GM19238 (cell line): ENCODE data around the gene CAPN5.

Experiments
- DNase-seq: peaks from one replicate; pipeline ENCODE4 v3.0.0; 2011; ENCODE audit warnings: low spot score; ENCODE audit not compliant: insufficient read length

CAPN5 gene

GRCh38 chr11:77130763-77131513 is 64.2 kb downstream of the CAPN5 start:
- DNase-seq, result no peak

- DNase-seq, result no peak
Observed at GRCh38 chr11:77131560-77131959, 64.8 kb downstream of the CAPN5 start.

GRCh38 chr11:77135069-77135468 is 68.3 kb downstream of the CAPN5 start:
- DNase-seq, result no peak

GRCh38 chr11:77136074-77136473 is 69.3 kb downstream of the CAPN5 start:
- DNase-seq, result no peak

GRCh38 chr11:77136784-77137420 is 70.1 kb downstream of the CAPN5 start:
- no peak for DNase-seq

GRCh38 chr11:77137421-77137820 is 70.7 kb downstream of the CAPN5 start:
- DNase-seq, result no peak

GRCh38 chr11:77138106-77138649 is 71.4 kb downstream of the CAPN5 start:
- DNase-seq, result no peak

- DNase-seq, result no peak
Observed at GRCh38 chr11:77139201-77139600, 72.4 kb downstream of the CAPN5 start.

- DNase-seq, result no peak
Observed at GRCh38 chr11:77140231-77140851, 73.6 kb downstream of the CAPN5 start.

- DNase-seq, result no peak
Observed at GRCh38 chr11:77141034-77141433, 74.3 kb downstream of the CAPN5 start.

- DNase-seq, result no peak
Observed at GRCh38 chr11:77141475-77141874, 74.7 kb downstream of the CAPN5 start.

- DNase-seq, result no peak
Observed at GRCh38 chr11:77142091-77142975, 75.6 kb downstream of the CAPN5 start.

GRCh38 chr11:77143405-77144020 is 76.7 kb downstream of the CAPN5 start:
- DNase-seq, result no peak

- DNase-seq, result no peak
Observed at GRCh38 chr11:77144196-77144856, 77.6 kb downstream of the CAPN5 start.

- no peak for DNase-seq
Observed at GRCh38 chr11:77144857-77145428, 78.2 kb downstream of the CAPN5 start.

GRCh38 chr11:77146261-77147035 is 79.7 kb downstream of the CAPN5 start:
- no peak for DNase-seq

- no peak for DNase-seq
Observed at GRCh38 chr11:77147036-77147315, 80.2 kb downstream of the CAPN5 start.

GRCh38 chr11:77147668-77148321 is 81.0 kb downstream of the CAPN5 start:
- DNase-seq, result no peak
